Measurements from ENCODE around the gene ZBTB18.
A peak's percentile ranks its signal among the peaks of the same experiment; 100 is the strongest.
"Not testable (repeated sequence)": the region's sequence is repeated elsewhere in the genome, so short reads cannot be mapped to it uniquely, and the experiment has no call there.

The ZBTB18 gene

DNA sequence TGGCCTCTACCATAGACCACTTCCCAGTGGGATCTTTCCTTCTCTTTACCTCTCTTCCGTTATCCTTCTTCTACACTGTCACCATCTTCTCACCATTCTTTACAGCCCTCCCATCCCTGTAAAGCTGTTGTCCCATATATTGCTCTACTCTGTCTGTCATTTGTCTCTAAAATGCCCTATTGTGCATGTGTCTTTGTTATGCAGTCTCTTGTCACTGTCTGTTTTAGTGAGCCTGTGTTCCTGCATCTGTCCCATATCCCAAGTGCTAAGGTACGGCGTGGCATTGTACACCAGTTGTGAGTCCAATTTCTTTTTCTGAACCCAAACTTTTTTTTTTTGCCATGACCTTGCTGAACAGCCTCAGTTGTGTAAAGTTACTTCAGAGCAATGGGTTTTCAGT is 8.8 kb upstream of the ZBTB18 start:
- no peak for DNase-seq

- DNase-seq, result no peak
These were observed 6.7 kb upstream of the ZBTB18 start for GRCh38 chr1:244044423-244044822.

- DNase-seq, result not testable (repeated sequence)
These were observed 4.8 kb upstream of the ZBTB18 start for GRCh38 chr1:244046254-244046653.

DNA sequence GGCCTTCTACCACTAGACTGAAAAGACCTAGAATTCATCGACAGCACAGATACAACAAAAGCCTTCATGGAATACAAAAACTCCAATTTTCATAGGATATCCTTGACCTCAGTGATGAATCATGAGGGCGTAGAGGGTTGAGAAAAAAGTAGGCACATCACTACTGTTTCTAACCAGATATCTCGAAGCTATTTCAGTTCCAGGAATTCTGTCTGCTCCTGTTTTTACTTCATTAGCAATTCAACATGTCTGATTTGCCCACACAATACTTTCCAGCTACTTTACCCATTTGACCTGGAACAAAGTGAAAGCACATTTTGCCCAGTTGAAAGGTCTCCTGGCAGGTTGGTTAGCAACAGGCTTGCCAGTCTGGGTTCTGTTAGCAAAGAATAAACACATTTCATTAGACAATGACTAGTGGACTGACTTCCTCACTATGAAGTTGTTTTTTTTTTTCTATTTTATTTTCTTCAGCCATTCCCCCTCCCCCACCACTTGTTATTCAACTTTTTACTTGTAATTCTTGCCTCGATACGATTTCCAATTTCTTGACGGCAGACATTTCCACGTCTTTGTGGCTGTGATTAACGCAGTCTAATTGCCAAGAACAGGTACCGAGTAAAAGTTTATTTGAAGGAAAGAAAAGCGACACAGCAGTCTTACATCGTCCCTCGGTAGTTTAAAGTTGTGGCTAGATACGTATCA is 4.0 kb upstream of the ZBTB18 start:
- DNase-seq, result no peak

DNA sequence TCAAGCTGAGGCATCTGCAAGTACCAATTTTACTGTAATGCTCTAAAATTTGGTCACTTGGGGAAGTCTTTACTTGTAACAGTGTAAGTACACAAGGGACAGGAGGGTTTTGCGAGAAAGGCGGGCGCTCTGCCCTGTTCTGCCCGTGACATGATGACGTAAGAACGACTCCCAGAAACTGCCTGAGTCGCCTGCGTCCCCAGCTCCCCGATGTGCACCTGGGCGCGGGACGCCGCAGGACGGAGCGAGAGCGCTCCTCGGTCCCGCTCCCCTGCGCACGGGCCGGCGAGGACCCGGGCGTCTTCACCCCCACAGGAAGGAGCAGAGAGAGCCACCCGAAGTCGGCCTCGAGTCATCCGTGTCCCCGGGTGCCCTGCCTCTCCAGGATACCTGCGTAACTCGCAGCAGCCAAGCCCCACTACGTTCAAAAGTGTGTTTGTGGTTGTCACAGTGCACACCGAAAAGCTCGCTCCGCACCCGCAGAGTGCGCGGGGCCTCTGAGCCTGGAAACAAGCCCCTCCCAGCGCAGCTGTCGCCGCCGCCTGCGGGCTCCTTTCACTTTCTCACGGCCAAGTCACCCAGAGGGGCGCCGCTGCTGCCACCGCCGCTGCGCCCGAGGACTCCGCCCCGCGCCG is 3.3 kb upstream of the ZBTB18 start:
- peak in 1 of 2 experiments; percentile 61 for DNase-seq

- peak; percentile 95 to 96 for DNase-seq
These were observed 2.6 kb upstream of the ZBTB18 start for GRCh38 chr1:244048256-244049161.

DNA sequence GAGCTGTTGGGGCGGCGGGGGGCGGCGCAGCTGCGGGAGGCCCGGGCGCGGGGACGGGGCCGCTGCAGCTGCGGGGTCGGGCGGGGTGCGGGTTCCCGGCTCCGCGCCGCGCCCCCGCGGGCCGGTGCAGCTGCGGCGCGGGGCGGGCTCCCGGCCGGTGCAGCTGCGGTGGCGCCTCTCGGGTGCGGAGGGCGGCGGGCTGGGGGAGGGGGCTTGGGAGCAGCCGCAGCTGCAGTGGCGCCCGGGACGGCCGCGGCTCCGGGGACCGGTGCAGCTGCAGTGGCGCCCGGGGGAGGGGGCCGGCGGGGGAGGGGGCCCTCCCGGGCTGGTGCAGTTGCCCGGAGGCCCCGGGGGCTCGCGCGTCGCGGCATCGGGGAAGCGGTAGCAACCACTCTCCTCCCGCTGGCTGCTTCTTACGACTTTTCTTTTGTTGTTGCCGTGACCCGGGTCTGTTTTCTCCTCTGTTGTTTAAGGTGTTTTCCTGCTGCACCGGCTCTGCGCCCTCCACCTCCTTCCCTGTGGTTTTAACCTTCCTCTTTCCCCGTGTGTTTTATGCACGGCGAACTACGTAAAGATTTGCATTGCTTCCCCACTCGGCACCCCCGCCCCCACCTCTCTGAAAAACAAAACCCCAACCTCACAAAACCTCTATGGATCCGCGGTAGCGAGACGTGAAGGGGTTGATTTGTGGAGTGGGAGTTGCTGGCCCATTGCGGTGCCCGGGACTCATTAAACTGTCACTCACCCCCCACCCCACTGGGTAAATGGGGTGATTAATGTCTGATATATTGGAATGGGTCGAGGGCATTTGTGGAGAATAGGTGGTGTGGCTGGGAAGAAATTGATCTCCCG is 1.7 kb upstream of the ZBTB18 start:
- DNase-seq, result peak; percentile 20 to 31

GRCh38 chr1:244050014-244050834 is 859 bp upstream of the ZBTB18 start:
- peak; percentile 4 to 22 for DNase-seq

DNA sequence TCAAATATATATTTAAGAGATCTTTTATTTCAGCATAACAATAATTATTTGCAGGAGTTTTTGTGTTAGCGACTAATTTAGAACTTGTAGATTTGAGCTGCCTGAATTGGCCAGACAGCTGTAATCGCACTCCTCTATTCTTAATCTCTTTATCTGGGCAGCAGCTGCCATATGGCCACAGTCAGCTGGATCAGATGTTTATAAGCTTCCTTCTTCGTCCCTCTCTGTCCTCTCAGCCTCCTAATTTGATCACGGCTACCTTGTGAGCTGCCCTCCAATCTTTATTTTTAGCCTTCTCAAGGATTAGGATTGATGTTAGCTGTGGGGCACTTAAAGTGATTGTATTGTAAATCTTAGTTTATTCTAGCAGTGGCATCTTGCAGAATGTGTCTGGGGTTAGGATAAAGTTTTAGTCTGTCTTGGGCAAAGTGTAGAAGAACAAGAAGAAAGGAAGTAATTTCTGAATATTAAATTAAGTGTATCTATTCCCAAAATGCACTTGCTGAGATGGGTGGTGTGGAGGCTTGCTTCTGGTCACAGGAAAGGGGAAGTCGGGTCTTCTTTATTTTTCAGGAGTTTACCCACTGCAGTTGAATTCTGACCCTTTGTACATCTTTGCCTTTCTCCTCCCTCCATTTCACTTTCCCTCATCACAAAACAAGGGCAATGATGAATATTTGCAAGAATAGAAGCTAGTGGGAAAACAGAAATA is 1.1 kb downstream of the ZBTB18 start:
- no peak for DNase-seq

- no peak for DNase-seq
These were observed 1.7 kb downstream of the ZBTB18 start for GRCh38 chr1:244052728-244053312.

DNA sequence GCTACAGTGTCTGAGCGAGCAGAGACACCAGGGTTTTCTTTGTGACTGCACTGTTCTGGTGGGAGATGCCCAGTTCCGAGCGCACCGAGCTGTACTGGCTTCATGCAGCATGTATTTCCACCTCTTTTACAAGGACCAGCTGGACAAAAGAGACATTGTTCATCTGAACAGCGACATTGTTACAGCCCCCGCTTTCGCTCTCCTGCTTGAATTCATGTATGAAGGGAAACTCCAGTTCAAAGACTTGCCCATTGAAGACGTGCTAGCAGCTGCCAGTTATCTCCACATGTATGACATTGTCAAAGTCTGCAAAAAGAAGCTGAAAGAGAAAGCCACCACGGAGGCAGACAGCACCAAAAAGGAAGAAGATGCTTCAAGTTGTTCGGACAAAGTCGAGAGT is 2.7 kb downstream of the ZBTB18 start:
- DNase-seq, result no peak

DNA sequence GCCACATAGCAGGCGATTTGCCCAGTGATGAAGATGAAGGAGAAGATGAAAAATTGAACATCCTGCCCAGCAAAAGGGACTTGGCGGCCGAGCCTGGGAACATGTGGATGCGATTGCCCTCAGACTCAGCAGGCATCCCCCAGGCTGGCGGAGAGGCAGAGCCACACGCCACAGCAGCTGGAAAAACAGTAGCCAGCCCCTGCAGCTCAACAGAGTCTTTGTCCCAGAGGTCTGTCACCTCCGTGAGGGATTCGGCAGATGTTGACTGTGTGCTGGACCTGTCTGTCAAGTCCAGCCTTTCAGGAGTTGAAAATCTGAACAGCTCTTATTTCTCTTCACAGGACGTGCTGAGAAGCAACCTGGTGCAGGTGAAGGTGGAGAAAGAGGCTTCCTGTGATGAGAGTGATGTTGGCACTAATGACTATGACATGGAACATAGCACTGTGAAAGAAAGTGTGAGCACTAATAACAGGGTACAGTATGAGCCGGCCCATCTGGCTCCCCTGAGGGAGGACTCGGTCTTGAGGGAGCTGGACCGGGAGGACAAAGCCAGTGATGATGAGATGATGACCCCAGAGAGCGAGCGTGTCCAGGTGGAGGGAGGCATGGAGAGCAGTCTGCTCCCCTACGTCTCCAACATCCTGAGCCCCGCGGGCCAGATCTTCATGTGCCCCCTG is 3.3 kb downstream of the ZBTB18 start:
- DNase-seq, result no peak

DNA sequence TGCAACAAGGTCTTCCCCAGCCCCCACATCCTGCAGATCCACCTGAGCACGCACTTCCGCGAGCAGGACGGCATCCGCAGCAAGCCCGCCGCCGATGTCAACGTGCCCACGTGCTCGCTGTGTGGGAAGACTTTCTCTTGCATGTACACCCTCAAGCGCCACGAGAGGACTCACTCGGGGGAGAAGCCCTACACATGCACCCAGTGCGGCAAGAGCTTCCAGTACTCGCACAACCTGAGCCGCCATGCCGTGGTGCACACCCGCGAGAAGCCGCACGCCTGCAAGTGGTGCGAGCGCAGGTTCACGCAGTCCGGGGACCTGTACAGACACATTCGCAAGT is 3.8 kb downstream of the ZBTB18 start:
- no peak for DNase-seq

GRCh38 chr1:244056577-244056976 is 5.5 kb downstream of the ZBTB18 start:
- no peak for DNase-seq

DNA sequence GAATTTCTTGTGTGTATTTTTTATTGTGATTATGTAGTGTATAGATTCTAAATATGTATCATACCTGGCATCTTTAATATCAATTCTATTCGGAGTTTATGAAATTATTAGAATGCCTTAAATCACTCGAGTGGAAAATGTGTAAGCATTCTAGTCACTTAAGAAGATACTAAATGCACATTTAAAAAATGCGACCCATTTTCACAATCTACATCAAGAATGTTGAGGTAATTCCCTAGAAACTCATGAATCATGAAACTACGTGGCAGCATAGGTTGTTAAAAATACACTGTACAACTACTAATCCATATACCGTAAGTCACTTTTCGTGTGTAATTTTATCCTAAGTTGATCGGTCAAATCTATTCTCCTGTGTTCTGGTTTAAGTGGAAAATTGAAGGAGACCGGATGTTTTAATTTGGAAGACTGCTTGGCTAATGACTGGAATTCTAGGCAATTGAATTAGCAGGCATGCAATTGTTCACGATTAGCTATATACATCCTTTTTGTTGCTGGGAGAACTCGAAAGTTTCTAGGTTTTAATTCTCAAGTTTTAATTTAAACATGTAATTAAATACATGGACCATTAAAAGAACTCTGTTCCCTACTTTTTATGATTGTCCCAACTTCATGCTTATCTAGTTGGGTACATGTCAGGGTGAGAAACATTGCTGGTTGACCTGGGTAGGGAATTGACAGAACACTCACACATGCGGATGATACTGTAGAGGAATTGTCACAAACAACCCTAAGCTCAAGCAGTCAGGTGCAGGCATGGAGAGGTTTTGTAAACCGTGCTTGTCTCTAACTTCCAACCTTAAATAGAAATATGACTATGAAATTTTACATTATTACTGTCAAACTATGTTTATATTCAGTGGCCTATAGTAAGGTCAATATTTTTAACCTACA is 6.6 kb downstream of the ZBTB18 start:
- no peak for DNase-seq

DNA sequence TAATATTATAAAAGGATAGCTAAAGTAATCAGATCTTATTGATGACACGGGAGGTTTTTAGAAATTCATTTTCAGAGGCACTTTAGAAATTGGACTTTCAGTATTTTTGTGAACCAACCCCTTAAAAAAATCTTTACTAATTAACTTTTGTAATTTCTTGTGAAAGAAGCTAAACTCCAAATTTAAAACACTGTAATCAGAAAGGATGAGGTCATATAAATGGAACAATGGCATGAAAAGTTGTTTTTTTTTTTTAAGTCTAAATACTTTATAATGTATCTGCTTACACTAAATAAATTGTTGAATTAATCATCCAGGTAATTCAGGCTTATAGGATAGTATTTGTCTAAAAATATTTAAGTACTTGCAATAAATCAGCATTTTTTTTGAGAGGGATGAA is 9.0 kb downstream of the ZBTB18 start:
- no peak for DNase-seq

- DNase-seq, result no peak
These were observed 9.6 kb downstream of the ZBTB18 start for GRCh38 chr1:244060686-244061085.

- DNase-seq, result no peak
These were observed 11.2 kb downstream of the ZBTB18 start for GRCh38 chr1:244062156-244062725.

DNA sequence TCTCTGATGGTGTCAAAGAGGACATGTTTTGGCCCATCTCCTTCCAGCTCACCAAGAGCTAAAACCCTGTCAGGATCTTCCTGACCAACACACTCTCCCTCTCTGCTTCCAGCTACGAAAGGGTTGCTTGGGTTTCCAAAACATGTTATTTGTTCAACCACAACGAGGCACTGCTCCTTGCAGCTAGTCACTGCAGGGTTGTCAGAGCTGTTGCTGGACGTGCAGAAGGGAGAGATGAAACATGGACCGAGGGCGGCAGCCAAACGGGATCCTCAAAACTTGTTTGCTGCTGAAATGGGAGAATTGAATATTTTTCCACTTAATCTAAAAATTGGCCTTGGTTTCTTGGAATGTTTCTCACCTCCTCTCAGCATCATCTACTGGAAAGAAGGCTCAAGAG is 12.4 kb downstream of the ZBTB18 start:
- no peak for DNase-seq
